GM10847 (cell line): Measurements from ENCODE around the gene CCN5.

Experiments
- POLR2A ChIP-seq: IDR thresholded peaks from 2 replicates; pipeline ENCODE4 v1.6.1; 2011; ENCODE audit not compliant: insufficient read length; ENCODE audit errors: extremely low read depth

The CCN5 gene

GRCh38 chr20:44707018-44707579 is 8.1 kb upstream of the CCN5 start:
- no peak for TF ChIP-seq POLR2A

GRCh38 chr20:44709380-44709779 is 5.8 kb upstream of the CCN5 start:
- TF ChIP-seq POLR2A, result no peak

GRCh38 chr20:44709797-44710196 is 5.4 kb upstream of the CCN5 start:
- no peak for TF ChIP-seq POLR2A

- no peak for TF ChIP-seq POLR2A
Observed at GRCh38 chr20:44711237-44711636, 3.9 kb upstream of the CCN5 start.

GRCh38 chr20:44714102-44714700 is 968 bp upstream of the CCN5 start:
- TF ChIP-seq POLR2A, result no peak

GRCh38 chr20:44715499-44716308 is 535 bp downstream of the CCN5 start:
- TF ChIP-seq POLR2A, result no peak

GRCh38 chr20:44716309-44717106 is 1.3 kb downstream of the CCN5 start:
- TF ChIP-seq POLR2A, result no peak

GRCh38 chr20:44717986-44718385 is 2.8 kb downstream of the CCN5 start:
- no peak for TF ChIP-seq POLR2A

- no peak for TF ChIP-seq POLR2A
Observed at GRCh38 chr20:44719841-44720240, 4.7 kb downstream of the CCN5 start.

- no peak for TF ChIP-seq POLR2A
Observed at GRCh38 chr20:44720621-44720996, 5.4 kb downstream of the CCN5 start.

- no peak for TF ChIP-seq POLR2A
Observed at GRCh38 chr20:44720997-44721784, 6.0 kb downstream of the CCN5 start.

- no peak for TF ChIP-seq POLR2A
Observed at GRCh38 chr20:44721785-44722054, 6.6 kb downstream of the CCN5 start.

- no peak for TF ChIP-seq POLR2A
Observed at GRCh38 chr20:44722990-44723389, 7.8 kb downstream of the CCN5 start.

- no peak for TF ChIP-seq POLR2A
Observed at GRCh38 chr20:44723391-44723790, 8.2 kb downstream of the CCN5 start.

- no peak for TF ChIP-seq POLR2A
Observed at GRCh38 chr20:44723798-44724362, 8.7 kb downstream of the CCN5 start.
